Upper lobe of left lung (tissue), 4 donors: ENCODE data around the gene UBE3D.

Experiments
- CTCF ChIP-seq, 6 experiments: fragments of 450-650 bp in 4 of 6; fragments of 200-600 bp in 2 of 6; sonication (generic) in 2 of 6; IDR thresholded peaks; one replicate each; pipeline ENCODE4 v1.5.1; 2016 to 2019; ENCODE audit warnings: antibody characterized with exemption in 6 of 6
- EP300 ChIP-seq, 4 donors: sonication (generic); formaldehyde crosslinking; IDR thresholded peaks; one replicate each; pipeline ENCODE4 v1.5.1; 2017; ENCODE audit warnings: antibody characterized with exemption in 4 of 4, control low read depth in 2 of 4
- POLR2A ChIP-seq, 4 donors: fragments of 450-650 bp; IDR thresholded peaks; one replicate each; pipeline ENCODE4 v1.5.1; 2016 to 2017; ENCODE audit warnings: antibody characterized with exemption in 4 of 4, mild to moderate bottlenecking in 2 of 4
- POLR2AphosphoS5 ChIP-seq, 2 donors: sonication (generic); formaldehyde crosslinking; IDR thresholded peaks; one replicate each; pipeline ENCODE4 v1.5.1; 2017; ENCODE audit warnings: antibody characterized with exemption in 2 of 2

- TF ChIP-seq CTCF (IDR thresholded peaks at IDR 0.05) (no peak), POLR2AphosphoS5 (IDR thresholded peaks at IDR 0.05) (no peak), EP300 (IDR thresholded peaks at IDR 0.05) (no peak), POLR2A (IDR thresholded peaks at IDR 0.05) (no peak)
These were observed 195.0 kb downstream of the UBE3D start for GRCh38 chr6:82870582-82871172.
